Liver (tissue), 9 donors: ENCODE data around the gene RNU2-63P. TPM values are rescaled to one million over a fixed set of nuclear protein-coding genes. Genes with fewer than 3 reads are reported as not detected.

Experiments
- DNase-seq: peaks from one replicate; pipeline ENCODE4 v3.0.0-alpha.2; 2017; ENCODE audit warnings: low spot score
- H3K27ac ChIP-seq, 2 donors: one replicate each; pipeline ENCODE4 v1.7.0; 2013; ENCODE audit warnings: inconsistent platforms in 2 of 2, low read length in 2 of 2, control low read depth in 1 of 2, low read depth in 1 of 2, mild to moderate bottlenecking in 1 of 2
- H3K27me3 ChIP-seq, 4 donors: one replicate each; pipeline versions ENCODE4 v1.6.1 to v1.7.0; 2013; ENCODE audit warnings: low read length in 3 of 4, inconsistent platforms in 1 of 4, mild to moderate bottlenecking in 1 of 4, moderate library complexity in 1 of 4; ENCODE audit not compliant: control insufficient read depth in 4 of 4, insufficient read depth in 4 of 4
- H3K36me3 ChIP-seq, 4 donors: one replicate each; pipeline versions ENCODE4 v1.6.1 to v1.7.0; 2013; ENCODE audit warnings: low read length in 3 of 4, mild to moderate bottlenecking in 3 of 4, low read depth in 1 of 4, moderate library complexity in 1 of 4; ENCODE audit not compliant: control insufficient read depth in 4 of 4, insufficient read depth in 3 of 4
- H3K4me1 ChIP-seq, 4 donors: one replicate each; pipeline versions ENCODE4 v1.6.1 to v1.7.0; 2013; ENCODE audit warnings: low read length in 3 of 4, mild to moderate bottlenecking in 3 of 4, moderate library complexity in 1 of 4; ENCODE audit not compliant: control insufficient read depth in 4 of 4, insufficient read depth in 4 of 4
- H3K4me3 ChIP-seq, 3 donors: one replicate each; pipeline versions ENCODE4 v1.6.1 to v1.7.0; 2013; ENCODE audit warnings: low read length in 3 of 3, control low read depth in 1 of 3, low read depth in 1 of 3, mild to moderate bottlenecking in 1 of 3
- H3K9ac ChIP-seq, 2 donors: one replicate each; pipeline ENCODE4 v1.7.0; 2013; ENCODE audit warnings: low read length in 2 of 2, mild to moderate bottlenecking in 2 of 2, moderate library complexity in 2 of 2, control low read depth in 1 of 2, low read depth in 1 of 2
- H3K9me3 ChIP-seq, 4 donors: one replicate each; pipeline versions ENCODE4 v1.6.1 to v1.7.0; 2013; ENCODE audit warnings: low read length in 3 of 4; ENCODE audit not compliant: control insufficient read depth in 4 of 4
- ATF3 ChIP-seq: IDR thresholded peaks from 2 replicates; pipeline ENCODE4 v1.6.1; 2016; ENCODE audit warnings: antibody characterized with exemption
- EGR1 ChIP-seq, 2 donors: IDR thresholded peaks; 2 replicates each; pipeline ENCODE4 v1.6.1; 2016 to 2018; ENCODE audit warnings: antibody characterized with exemption in 2 of 2, low read depth in 2 of 2
- FOXA1 ChIP-seq: IDR thresholded peaks from 2 replicates; pipeline ENCODE4 v1.6.1; 2016; ENCODE audit warnings: antibody characterized with exemption
- FOXA2 ChIP-seq: IDR thresholded peaks from 2 replicates; pipeline ENCODE4 v1.6.1; 2016; ENCODE audit warnings: antibody characterized with exemption
- GABPA ChIP-seq, 2 donors: IDR thresholded peaks in 1 of 2; conservative IDR thresholded peaks in 1 of 2; 2 replicates each; pipeline ENCODE4 v1.6.1; 2016; ENCODE audit warnings: antibody characterized with exemption in 2 of 2, mild to moderate bottlenecking in 1 of 2, moderate library complexity in 1 of 2
- HNF4A ChIP-seq, 2 donors: conservative IDR thresholded peaks; 2 replicates each; pipeline ENCODE4 v1.6.1; 2016; ENCODE audit warnings: antibody characterized with exemption in 2 of 2, mild to moderate bottlenecking in 2 of 2
- HNF4G ChIP-seq: IDR thresholded peaks from 2 replicates; pipeline ENCODE4 v1.6.1; 2016; ENCODE audit warnings: antibody characterized with exemption
- NR2F2 ChIP-seq: IDR thresholded peaks from 2 replicates; pipeline ENCODE4 v1.6.1; 2016; ENCODE audit warnings: antibody characterized with exemption
- RAD21 ChIP-seq, 2 donors: IDR thresholded peaks; 2 replicates each; pipeline ENCODE4 v1.6.1; 2016; ENCODE audit warnings: antibody characterized with exemption in 2 of 2, mild to moderate bottlenecking in 2 of 2
- RXRA ChIP-seq, 2 donors: IDR thresholded peaks; 2 replicates each; pipeline ENCODE4 v1.6.1; 2017 to 2018; ENCODE audit warnings: antibody characterized with exemption in 2 of 2, mild to moderate bottlenecking in 1 of 2
- SP1 ChIP-seq: IDR thresholded peaks from 2 replicates; pipeline ENCODE4 v1.6.1; 2018; ENCODE audit warnings: antibody characterized with exemption, mild to moderate bottlenecking
- TAF1 ChIP-seq: conservative IDR thresholded peaks from 2 replicates; pipeline ENCODE4 v1.6.1; 2016; ENCODE audit warnings: antibody characterized with exemption, mild to moderate bottlenecking
- YY1 ChIP-seq: IDR thresholded peaks from 2 replicates; pipeline ENCODE4 v1.6.1; 2016; ENCODE audit warnings: antibody characterized with exemption, mild to moderate bottlenecking
- ZBTB33 ChIP-seq: IDR thresholded peaks from 2 replicates; pipeline ENCODE4 v1.6.1; 2016; ENCODE audit warnings: antibody characterized with exemption
- whole genome bisulfite sequencing: extraction: QIAGEN DNeasy Blood & Tissue Kit; methylation state at CpG from one replicate; pipeline ENCODE4 v1.1.7; 2013; 5-methylcytosine and 5-hydroxymethylcytosine counted together
- polyA plus RNA-seq, 2 donors: library from polyadenylated mRNA; stranded (reverse) in 1 of 2; unstranded in 1 of 2; fragments of 200-250 nt in 1 of 2; fragments of >200 nt in 1 of 2; fragmentation: Nextera tagmentation in 1 of 2; extraction: Ambion mirVana in 1 of 2; gene quantifications; one replicate each; pipeline versions ENCODE4 v1.2.1 to v1.2.3, GENCODE V29; 2013 to 2015
- total RNA-seq, 2 donors: library from RNA; depleted of rRNA; stranded (reverse); fragments of >200 nt; gene quantifications; one replicate each; pipeline ENCODE4 v1.2.3, GENCODE V29; 2014
- TF ChIP-seq, protein P1 (sequence below): IDR thresholded peaks from 2 replicates; pipeline ENCODE4 v1.6.1; 2016; ENCODE audit warnings: antibody characterized with exemption, mild to moderate bottlenecking
- TF ChIP-seq, protein P2 (sequence below): IDR thresholded peaks from 2 replicates; pipeline ENCODE4 v1.6.1; 2016; ENCODE audit warnings: antibody characterized with exemption
- TF ChIP-seq, protein P3 (sequence below): fragments of 150-350 bp; IDR thresholded peaks from 2 replicates; pipeline ENCODE4 v1.5.1; 2017; ENCODE audit warnings: improper control_type of control experiment, low read depth, low read length; ENCODE audit not compliant: missing input control
- donor health status: healthy.
- donor health status: healthy.
- donor health status: healthy.
- donor health status: healthy.
- donor health status: healthy.

RNU2-63P gene
- total and polyA plus RNA-seq, 4 donors = not detected

GRCh38 chr2:88058191-88058590 is 41.8 kb upstream of the RNU2-63P start:
- H3K9ac ChIP-seq = no peak overlapping the region
- H3K36me3 ChIP-seq = no peaks in the 10 kb centered on the region
- H3K27ac ChIP-seq = no peak overlapping the region
- WGBS = 94% methylated on average over 5 of the region's 5 CpGs
- DNase-seq = no peak
- H3K9me3 ChIP-seq = no peaks in the 10 kb centered on the region
- TF ChIP-seq YY1 = no peak
- TF ChIP-seq, protein P1, sequence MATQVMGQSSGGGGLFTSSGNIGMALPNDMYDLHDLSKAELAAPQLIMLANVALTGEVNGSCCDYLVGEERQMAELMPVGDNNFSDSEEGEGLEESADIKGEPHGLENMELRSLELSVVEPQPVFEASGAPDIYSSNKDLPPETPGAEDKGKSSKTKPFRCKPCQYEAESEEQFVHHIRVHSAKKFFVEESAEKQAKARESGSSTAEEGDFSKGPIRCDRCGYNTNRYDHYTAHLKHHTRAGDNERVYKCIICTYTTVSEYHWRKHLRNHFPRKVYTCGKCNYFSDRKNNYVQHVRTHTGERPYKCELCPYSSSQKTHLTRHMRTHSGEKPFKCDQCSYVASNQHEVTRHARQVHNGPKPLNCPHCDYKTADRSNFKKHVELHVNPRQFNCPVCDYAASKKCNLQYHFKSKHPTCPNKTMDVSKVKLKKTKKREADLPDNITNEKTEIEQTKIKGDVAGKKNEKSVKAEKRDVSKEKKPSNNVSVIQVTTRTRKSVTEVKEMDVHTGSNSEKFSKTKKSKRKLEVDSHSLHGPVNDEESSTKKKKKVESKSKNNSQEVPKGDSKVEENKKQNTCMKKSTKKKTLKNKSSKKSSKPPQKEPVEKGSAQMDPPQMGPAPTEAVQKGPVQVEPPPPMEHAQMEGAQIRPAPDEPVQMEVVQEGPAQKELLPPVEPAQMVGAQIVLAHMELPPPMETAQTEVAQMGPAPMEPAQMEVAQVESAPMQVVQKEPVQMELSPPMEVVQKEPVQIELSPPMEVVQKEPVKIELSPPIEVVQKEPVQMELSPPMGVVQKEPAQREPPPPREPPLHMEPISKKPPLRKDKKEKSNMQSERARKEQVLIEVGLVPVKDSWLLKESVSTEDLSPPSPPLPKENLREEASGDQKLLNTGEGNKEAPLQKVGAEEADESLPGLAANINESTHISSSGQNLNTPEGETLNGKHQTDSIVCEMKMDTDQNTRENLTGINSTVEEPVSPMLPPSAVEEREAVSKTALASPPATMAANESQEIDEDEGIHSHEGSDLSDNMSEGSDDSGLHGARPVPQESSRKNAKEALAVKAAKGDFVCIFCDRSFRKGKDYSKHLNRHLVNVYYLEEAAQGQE = no peak
- no peak for TF ChIP-seq RXRA (IDR thresholded peaks at IDR 0.05)
- TF ChIP-seq, protein P2, sequence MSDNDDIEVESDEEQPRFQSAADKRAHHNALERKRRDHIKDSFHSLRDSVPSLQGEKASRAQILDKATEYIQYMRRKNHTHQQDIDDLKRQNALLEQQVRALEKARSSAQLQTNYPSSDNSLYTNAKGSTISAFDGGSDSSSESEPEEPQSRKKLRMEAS = no peak
- no peak for TF ChIP-seq RAD21 (IDR thresholded peaks at IDR 0.05)
- no peak for TF ChIP-seq SP1
- TF ChIP-seq FOXA2 = no peak
- TF ChIP-seq ATF3 = no peak
- TF ChIP-seq HNF4G = no peak
- no peak for TF ChIP-seq NR2F2
- TF ChIP-seq EGR1 (IDR thresholded peaks at IDR 0.05; ENCODE audit: low read depth in 2 of 2) = no peak
- no peak for TF ChIP-seq ZBTB33
- TF ChIP-seq HNF4A (conservative IDR thresholded peaks at IDR 0.05) = no peak
- no peak for TF ChIP-seq GABPA (IDR thresholded peaks at IDR 0.05 in 1 of 2, conservative IDR thresholded peaks at IDR 0.05 in 1 of 2)
- TF ChIP-seq, protein P3, sequence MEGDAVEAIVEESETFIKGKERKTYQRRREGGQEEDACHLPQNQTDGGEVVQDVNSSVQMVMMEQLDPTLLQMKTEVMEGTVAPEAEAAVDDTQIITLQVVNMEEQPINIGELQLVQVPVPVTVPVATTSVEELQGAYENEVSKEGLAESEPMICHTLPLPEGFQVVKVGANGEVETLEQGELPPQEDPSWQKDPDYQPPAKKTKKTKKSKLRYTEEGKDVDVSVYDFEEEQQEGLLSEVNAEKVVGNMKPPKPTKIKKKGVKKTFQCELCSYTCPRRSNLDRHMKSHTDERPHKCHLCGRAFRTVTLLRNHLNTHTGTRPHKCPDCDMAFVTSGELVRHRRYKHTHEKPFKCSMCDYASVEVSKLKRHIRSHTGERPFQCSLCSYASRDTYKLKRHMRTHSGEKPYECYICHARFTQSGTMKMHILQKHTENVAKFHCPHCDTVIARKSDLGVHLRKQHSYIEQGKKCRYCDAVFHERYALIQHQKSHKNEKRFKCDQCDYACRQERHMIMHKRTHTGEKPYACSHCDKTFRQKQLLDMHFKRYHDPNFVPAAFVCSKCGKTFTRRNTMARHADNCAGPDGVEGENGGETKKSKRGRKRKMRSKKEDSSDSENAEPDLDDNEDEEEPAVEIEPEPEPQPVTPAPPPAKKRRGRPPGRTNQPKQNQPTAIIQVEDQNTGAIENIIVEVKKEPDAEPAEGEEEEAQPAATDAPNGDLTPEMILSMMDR = no peak
- no peak for TF ChIP-seq FOXA1
- H3K4me3 ChIP-seq = no peak overlapping the region
- H3K27me3 ChIP-seq = no peaks in the 10 kb centered on the region
- H3K4me1 ChIP-seq = peaks cover 4 to 22% (median 13%) of the 10 kb centered on the region in 4 donors

GRCh38 chr2:88057437-88057844 is 41.1 kb upstream of the RNU2-63P start:
- no peak overlapping the region for H3K27ac ChIP-seq
- no peaks in the 10 kb centered on the region for H3K27me3 ChIP-seq
- TF ChIP-seq, protein P1 = no peak
- TF ChIP-seq YY1 (no peak), GABPA (IDR thresholded peaks at IDR 0.05 in 1 of 2, conservative IDR thresholded peaks at IDR 0.05 in 1 of 2) (no peak), TAF1 (no peak), HNF4G (no peak), SP1 (no peak), RXRA (IDR thresholded peaks at IDR 0.05) (no peak), RAD21 (IDR thresholded peaks at IDR 0.05) (no peak)
- TF ChIP-seq, protein P3 = no peak
- H3K36me3 ChIP-seq = no peaks in the 10 kb centered on the region
- no peak overlapping the region for H3K9ac ChIP-seq
- peaks cover 4 to 27% (median 17%) of the 10 kb centered on the region in 4 donors for H3K4me1 ChIP-seq
- H3K4me3 ChIP-seq = no peak overlapping the region
- no peak for DNase-seq
- 71% methylated on average over 4 of the region's 4 CpGs for WGBS
- H3K9me3 ChIP-seq = no peaks in the 10 kb centered on the region
